ENCODE measurements around the gene SLC16A13. TPM values are rescaled to one million over a fixed set of nuclear protein-coding genes. Genes with fewer than 3 reads are reported as not detected.

Gene SLC16A13
- total and polyA plus RNA-seq, 2 of the 8 experiments (the other 6 are each of a cell fraction or from before 2014, with no cell fraction given) = 5.4 to 5.8 TPM

- no peak for TF ChIP-seq FOSL1 (IDR thresholded peaks at IDR 0.05; ENCODE audit: insufficient read depth, low read depth, low read length)
- TF ChIP-seq TAF1 (IDR thresholded peaks at IDR 0.05; ENCODE audit: low read depth, low read length) = 0 out of 2 replicates have a peak, but pooled peaks have one; percentile 50
- no peak for TF ChIP-seq NANOG (IDR thresholded peaks at IDR 0.05; ENCODE audit: insufficient read depth, low read depth, low read length, poor library complexity, severe bottlenecking)
- TF ChIP-seq CTCF (IDR thresholded peaks at IDR 0.05; ENCODE audit: control extremely low read depth in 1 of 3, insufficient read depth in 1 of 3, low read depth in 1 of 3, low read length in 3 of 3) = no peak
- no peak for TF ChIP-seq JUND (IDR thresholded peaks at IDR 0.05; ENCODE audit: low read length)
- TF ChIP-seq POLR2A (IDR thresholded peaks at IDR 0.05; ENCODE audit: control extremely low read depth in 1 of 2, low read depth in 2 of 2, low read length in 2 of 2) = no peak
- TF ChIP-seq MAX (IDR thresholded peaks at IDR 0.05) = peak; percentile 91
- TF ChIP-seq EZH2 (IDR thresholded peaks at IDR 0.05; ENCODE audit: low read depth, low read length, severe bottlenecking) = peak; percentile 39
Observed at GRCh38 chr17:6995500-6996255, 40.1 kb upstream of the SLC16A13 start, which contains the start of gene ALOX12 (continued).

Data from H1 (cell line).